ENCODE measurements around the gene RC3H1. TPM values are rescaled to one million over a fixed set of nuclear protein-coding genes. Genes with fewer than 3 reads are reported as not detected.

Gene RC3H1
- total and polyA plus RNA-seq, 2 of the 13 experiments (the other 11 are each of a cell fraction or from before 2014, with no cell fraction given): 11.2 to 19.6 TPM

GRCh38 chr1:173917149-173917548 lies 105.0 kb downstream of the RC3H1 start, which contains the start of gene SERPINC1 (continued):
- TF ChIP-seq ATF7-NPFF (CRISPR knock-in tag; IDR thresholded peaks at IDR 0.05; ENCODE audit: low read depth) (no peak), ZNF260 (CRISPR knock-in tag; IDR thresholded peaks at IDR 0.05; ENCODE audit: borderline replicate concordance, low read depth) (no peak), ZNF331 (CRISPR knock-in tag; IDR thresholded peaks at IDR 0.05) (peak; percentile 48; the same call in 1 of the 2 replicates), ZFY (CRISPR knock-in tag; IDR thresholded peaks at IDR 0.05) (peak; percentile 26; the same call in 1 of the 2 replicates), NONO (IDR thresholded peaks at IDR 0.05) (no peak), NONO (CRISPR knock-in tag; conservative IDR thresholded peaks at IDR 0.05) (0 out of 2 replicates have a peak, but pooled peaks have one; percentile 51), ZBTB38 (CRISPR knock-in tag; IDR thresholded peaks at IDR 0.05) (no peak), MIER3 (CRISPR knock-in tag; IDR thresholded peaks at IDR 0.05; ENCODE audit: borderline replicate concordance) (no peak), NR2C2 (CRISPR knock-in tag; IDR thresholded peaks at IDR 0.05; ENCODE audit: borderline replicate concordance) (peak; percentile 88), ZNF558 (CRISPR knock-in tag; IDR thresholded peaks at IDR 0.05; ENCODE audit: borderline replicate concordance) (no peak), ZNF18 (CRISPR knock-in tag; IDR thresholded peaks at IDR 0.05; ENCODE audit: insufficient replicate concordance) (peak; percentile 28), ZNF326 (CRISPR knock-in tag; IDR thresholded peaks at IDR 0.05; ENCODE audit: borderline replicate concordance) (no peak), IRX3 (CRISPR knock-in tag; IDR thresholded peaks at IDR 0.05; ENCODE audit: borderline replicate concordance, low read depth) (no peak), E2F5 (CRISPR knock-in tag; conservative IDR thresholded peaks at IDR 0.05) (no peak), CHD2 (IDR thresholded peaks at IDR 0.05; ENCODE audit: low read depth, low read length) (peak; percentile 82), ZMYM4 (CRISPR knock-in tag; IDR thresholded peaks at IDR 0.05) (peak; percentile 85), SP140L (CRISPR knock-in tag; IDR thresholded peaks at IDR 0.05; ENCODE audit: borderline replicate concordance) (no peak), FOXO4 (CRISPR knock-in tag; conservative IDR thresholded peaks at IDR 0.05) (0 out of 2 replicates have a peak, but pooled peaks have one; percentile 74), CEBPG (CRISPR knock-in tag; IDR thresholded peaks at IDR 0.05) (peak; percentile 71), SALL1 (CRISPR knock-in tag; IDR thresholded peaks at IDR 0.05) (peak; percentile 27; the same call in 1 of the 2 replicates)
- TF ChIP-seq, protein P1, sequence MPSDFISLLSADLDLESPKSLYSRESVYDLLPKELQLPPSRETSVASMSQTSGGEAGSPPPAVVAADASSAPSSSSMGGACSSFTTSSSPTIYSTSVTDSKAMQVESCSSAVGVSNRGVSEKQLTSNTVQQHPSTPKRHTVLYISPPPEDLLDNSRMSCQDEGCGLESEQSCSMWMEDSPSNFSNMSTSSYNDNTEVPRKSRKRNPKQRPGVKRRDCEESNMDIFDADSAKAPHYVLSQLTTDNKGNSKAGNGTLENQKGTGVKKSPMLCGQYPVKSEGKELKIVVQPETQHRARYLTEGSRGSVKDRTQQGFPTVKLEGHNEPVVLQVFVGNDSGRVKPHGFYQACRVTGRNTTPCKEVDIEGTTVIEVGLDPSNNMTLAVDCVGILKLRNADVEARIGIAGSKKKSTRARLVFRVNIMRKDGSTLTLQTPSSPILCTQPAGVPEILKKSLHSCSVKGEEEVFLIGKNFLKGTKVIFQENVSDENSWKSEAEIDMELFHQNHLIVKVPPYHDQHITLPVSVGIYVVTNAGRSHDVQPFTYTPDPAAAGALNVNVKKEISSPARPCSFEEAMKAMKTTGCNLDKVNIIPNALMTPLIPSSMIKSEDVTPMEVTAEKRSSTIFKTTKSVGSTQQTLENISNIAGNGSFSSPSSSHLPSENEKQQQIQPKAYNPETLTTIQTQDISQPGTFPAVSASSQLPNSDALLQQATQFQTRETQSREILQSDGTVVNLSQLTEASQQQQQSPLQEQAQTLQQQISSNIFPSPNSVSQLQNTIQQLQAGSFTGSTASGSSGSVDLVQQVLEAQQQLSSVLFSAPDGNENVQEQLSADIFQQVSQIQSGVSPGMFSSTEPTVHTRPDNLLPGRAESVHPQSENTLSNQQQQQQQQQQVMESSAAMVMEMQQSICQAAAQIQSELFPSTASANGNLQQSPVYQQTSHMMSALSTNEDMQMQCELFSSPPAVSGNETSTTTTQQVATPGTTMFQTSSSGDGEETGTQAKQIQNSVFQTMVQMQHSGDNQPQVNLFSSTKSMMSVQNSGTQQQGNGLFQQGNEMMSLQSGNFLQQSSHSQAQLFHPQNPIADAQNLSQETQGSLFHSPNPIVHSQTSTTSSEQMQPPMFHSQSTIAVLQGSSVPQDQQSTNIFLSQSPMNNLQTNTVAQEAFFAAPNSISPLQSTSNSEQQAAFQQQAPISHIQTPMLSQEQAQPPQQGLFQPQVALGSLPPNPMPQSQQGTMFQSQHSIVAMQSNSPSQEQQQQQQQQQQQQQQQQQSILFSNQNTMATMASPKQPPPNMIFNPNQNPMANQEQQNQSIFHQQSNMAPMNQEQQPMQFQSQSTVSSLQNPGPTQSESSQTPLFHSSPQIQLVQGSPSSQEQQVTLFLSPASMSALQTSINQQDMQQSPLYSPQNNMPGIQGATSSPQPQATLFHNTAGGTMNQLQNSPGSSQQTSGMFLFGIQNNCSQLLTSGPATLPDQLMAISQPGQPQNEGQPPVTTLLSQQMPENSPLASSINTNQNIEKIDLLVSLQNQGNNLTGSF (CRISPR knock-in tag; IDR thresholded peaks at IDR 0.05): no peak

Measured in HepG2 (cell line).